ENCODE results near the gene PCSK1.

The PCSK1 gene

GRCh38 chr5:96408210-96408777 is 24.8 kb downstream of the PCSK1 start:
- Histone ChIP-seq H3K9me2 (ENCODE audit: low read depth, low read length) (no peaks in the 10 kb centered on the region), H3K36me3 (ENCODE audit: insufficient read depth, low read length) (no peaks in the 10 kb centered on the region), H3K4me1 (ENCODE audit: insufficient read depth, low read length, severe bottlenecking) (no peaks in the 10 kb centered on the region), H3K9me3 (ENCODE audit: low read length) (no peaks in the 10 kb centered on the region), H3F3A (ENCODE audit: insufficient read depth, low read length) (no peaks in the 10 kb centered on the region), H3K4me2 (ENCODE audit: low read length) (no peak overlapping the region), H2AFZ (ENCODE audit: low read length) (no peak overlapping the region), H3K4me3 (ENCODE audit: low read depth, low read length, poor library complexity, severe bottlenecking) (no peak overlapping the region), H3K27me3 (ENCODE audit: insufficient read depth, low read length) (no peaks in the 10 kb centered on the region), H3K9ac (ENCODE audit: low read length) (no peak overlapping the region), H3K27ac (ENCODE audit: low read depth, low read length, poor library complexity, severe bottlenecking) (no peak overlapping the region), H3K79me2 (ENCODE audit: insufficient read depth, low read length) (no peaks in the 10 kb centered on the region), H4K20me1 (ENCODE audit: insufficient read depth, low read length) (no peaks in the 10 kb centered on the region)
- TF ChIP-seq CTCF (IDR thresholded peaks at IDR 0.05; ENCODE audit: low read length) (no peak), EZH2 (IDR thresholded peaks at IDR 0.05; ENCODE audit: borderline replicate concordance, low read length) (no peak)

GRCh38 chr5:96407436-96407835 is 25.6 kb downstream of the PCSK1 start:
- Histone ChIP-seq H3K27me3 (ENCODE audit: insufficient read depth, low read length) (no peaks in the 10 kb centered on the region), H4K20me1 (ENCODE audit: insufficient read depth, low read length) (no peaks in the 10 kb centered on the region), H3K9me2 (ENCODE audit: low read depth, low read length) (no peaks in the 10 kb centered on the region), H3K4me1 (ENCODE audit: insufficient read depth, low read length, severe bottlenecking) (no peaks in the 10 kb centered on the region), H3K4me2 (ENCODE audit: low read length) (no peak overlapping the region), H3K36me3 (ENCODE audit: insufficient read depth, low read length) (no peaks in the 10 kb centered on the region), H3F3A (ENCODE audit: insufficient read depth, low read length) (no peaks in the 10 kb centered on the region), H3K9ac (ENCODE audit: low read length) (no peak overlapping the region), H3K27ac (ENCODE audit: low read depth, low read length, poor library complexity, severe bottlenecking) (no peak overlapping the region), H3K79me2 (ENCODE audit: insufficient read depth, low read length) (no peaks in the 10 kb centered on the region), H3K4me3 (ENCODE audit: low read depth, low read length, poor library complexity, severe bottlenecking) (no peak overlapping the region), H2AFZ (ENCODE audit: low read length) (no peak overlapping the region), H3K9me3 (ENCODE audit: low read length) (no peaks in the 10 kb centered on the region)
- TF ChIP-seq CTCF (IDR thresholded peaks at IDR 0.05; ENCODE audit: low read length), result no peak
- TF ChIP-seq EZH2 (IDR thresholded peaks at IDR 0.05; ENCODE audit: borderline replicate concordance, low read length), result no peak

GRCh38 chr5:96404191-96404867 is 28.7 kb downstream of the PCSK1 start:
- Histone ChIP-seq H2AFZ (ENCODE audit: low read length) (no peak overlapping the region), H3K79me2 (ENCODE audit: insufficient read depth, low read length) (no peaks in the 10 kb centered on the region), H3K27ac (ENCODE audit: low read depth, low read length, poor library complexity, severe bottlenecking) (no peak overlapping the region), H3K4me3 (ENCODE audit: low read depth, low read length, poor library complexity, severe bottlenecking) (no peak overlapping the region), H4K20me1 (ENCODE audit: insufficient read depth, low read length) (no peaks in the 10 kb centered on the region), H3K9ac (ENCODE audit: low read length) (no peak overlapping the region), H3K4me1 (ENCODE audit: insufficient read depth, low read length, severe bottlenecking) (no peaks in the 10 kb centered on the region), H3K27me3 (ENCODE audit: insufficient read depth, low read length) (no peaks in the 10 kb centered on the region), H3K9me2 (ENCODE audit: low read depth, low read length) (no peaks in the 10 kb centered on the region), H3K36me3 (ENCODE audit: insufficient read depth, low read length) (no peaks in the 10 kb centered on the region), H3K4me2 (ENCODE audit: low read length) (no peak overlapping the region), H3F3A (ENCODE audit: insufficient read depth, low read length) (no peaks in the 10 kb centered on the region), H3K9me3 (ENCODE audit: low read length) (no peaks in the 10 kb centered on the region)
- TF ChIP-seq EZH2 (IDR thresholded peaks at IDR 0.05; ENCODE audit: borderline replicate concordance, low read length) (no peak), CTCF (IDR thresholded peaks at IDR 0.05; ENCODE audit: low read length) (no peak)
